IPS-NIHi7 (cell line): ENCODE measurements around the gene MYLK2.

Experiments
- DNase-seq: peaks from one replicate; pipeline ENCODE4 v3.0.0; 2012; ENCODE audit warnings: mixed read lengths; ENCODE audit errors: extremely low spot score

The MYLK2 gene

DNA sequence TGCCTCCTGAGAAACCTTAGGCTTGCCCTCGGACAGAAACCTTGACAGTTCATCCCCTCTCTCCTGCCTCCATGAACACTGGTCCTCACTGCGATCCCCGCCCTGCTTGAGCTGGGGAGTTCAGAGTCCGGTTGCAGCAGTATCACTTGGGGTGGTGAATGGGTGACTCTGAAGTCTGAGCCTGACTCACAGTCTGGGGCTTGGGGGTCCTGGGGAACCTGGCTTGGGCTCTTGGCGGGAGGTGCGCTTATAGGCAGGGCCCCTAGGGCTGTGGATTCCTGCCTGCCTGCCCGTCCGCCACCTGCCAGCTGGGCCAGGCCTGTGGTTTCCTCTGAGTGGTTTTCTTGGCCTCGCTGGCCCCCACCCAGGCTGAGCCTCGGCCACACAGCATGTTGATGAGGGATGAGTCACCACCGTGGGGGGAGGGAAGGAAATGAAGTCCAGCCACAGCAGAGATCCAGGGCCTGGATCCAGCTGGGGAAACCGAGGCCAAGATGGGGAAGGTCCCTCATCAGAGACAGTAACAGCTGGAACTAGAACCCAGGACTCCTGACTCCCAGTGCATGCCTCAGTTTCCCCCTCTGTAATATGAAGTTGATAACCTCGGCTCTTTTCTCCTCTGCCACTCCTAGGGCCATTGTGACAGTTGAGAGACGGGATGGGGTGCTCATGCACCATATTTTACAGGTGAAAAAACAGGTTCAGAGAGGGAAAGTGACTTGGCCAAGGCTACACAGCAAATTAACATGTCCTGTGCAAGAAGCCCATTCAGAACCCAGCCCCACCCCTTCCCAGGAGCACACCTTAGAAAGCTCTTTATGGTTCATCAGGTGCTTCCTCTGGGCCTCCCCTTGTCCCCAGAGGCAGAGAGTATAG, 17.1 kb downstream of the MYLK2 start:
- DNase-seq, result peak; percentile 49

DNA sequence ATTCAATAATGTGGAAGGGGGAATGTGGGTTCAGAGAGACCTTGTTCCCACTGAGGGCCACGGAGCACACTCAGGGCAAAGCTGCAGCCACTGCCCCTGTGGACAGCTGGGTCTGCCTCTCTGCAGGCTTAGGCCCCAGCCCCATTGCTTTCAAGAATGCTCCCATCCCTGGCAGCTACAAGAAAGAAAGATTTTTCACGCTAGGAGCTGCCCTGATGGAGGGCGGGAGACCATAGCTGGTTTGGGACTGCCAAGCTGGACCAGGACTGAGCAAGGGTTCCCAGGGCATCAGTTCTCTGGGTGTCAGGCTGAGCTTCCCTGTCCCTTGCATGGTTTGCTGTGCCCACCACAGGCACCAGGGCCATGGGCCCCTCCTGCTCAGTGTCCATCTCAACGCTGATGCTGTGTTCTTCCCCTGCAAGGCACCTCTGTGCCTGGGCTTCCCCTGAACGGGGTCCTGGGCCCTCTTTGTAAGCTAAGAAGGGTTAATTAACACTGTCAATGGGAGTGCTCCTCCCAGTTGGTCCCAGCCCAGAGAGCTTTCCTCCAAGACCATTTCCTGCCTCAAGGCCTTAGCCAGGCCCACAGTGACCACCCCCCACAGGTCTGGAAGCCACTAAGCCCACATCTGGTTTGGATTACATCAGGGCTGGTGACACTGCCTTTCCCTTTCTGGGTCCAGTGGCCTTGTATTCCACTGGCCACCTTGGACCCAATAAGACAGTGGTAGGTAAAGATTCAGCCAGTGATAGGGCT, 17.9 kb downstream of the MYLK2 start:
- no peak for DNase-seq

DNA sequence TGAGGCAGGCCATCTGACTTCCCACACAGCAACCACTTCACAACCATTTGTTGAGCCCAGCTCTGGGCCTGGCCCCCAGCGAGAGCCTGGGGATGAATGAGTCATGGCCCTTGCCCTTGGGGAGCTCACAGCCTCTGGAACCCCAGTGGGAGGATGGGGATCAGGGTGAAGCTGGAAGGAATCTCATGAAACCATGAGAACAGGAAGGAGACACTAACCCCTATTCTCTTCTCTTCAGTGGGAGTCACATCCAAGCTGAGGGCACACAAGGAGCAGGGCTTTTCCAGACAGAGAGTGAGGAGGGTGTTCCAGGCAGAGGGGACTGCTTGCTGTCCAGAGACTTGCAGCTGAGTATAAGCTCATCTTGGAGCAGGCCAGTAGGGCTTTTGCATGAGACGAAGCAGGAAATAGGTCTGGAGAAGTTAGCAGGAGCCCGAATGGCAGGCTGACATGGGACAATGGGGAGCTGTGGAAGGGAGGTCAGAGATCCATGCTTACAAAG, 18.8 kb downstream of the MYLK2 start:
- DNase-seq, result no peak

DNA sequence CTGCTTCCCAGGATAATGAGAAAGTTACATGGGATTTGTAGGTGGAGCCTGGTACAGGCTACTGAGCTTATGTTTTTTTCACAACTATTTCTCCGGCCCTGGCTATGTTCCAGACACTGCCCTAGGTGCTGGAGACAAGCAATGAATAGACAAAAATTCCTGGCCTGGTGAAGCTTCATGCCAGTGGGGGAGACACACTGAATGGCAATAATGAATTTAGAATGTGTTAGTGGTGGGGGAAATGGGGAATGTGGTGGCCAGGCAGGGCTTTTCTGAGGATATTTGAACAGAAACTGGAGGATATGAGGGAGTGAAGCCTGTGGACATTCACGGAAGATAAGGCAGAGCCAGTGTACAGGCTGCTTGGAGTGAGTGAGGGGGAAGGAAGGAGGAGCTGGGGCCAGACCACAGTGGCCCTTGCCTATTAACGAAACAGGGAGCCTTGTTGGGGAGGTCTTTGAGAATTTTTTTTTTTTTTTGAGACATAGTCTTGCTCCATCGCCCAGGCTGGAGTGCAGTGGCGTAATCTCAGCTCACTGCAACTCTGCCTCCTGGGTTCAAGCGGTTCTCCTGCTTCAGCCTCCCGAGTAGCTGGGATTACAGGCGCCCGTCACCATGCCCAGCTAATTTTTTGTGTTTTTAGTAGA, 19.6 kb downstream of the MYLK2 start:
- DNase-seq, result no peak

DNA sequence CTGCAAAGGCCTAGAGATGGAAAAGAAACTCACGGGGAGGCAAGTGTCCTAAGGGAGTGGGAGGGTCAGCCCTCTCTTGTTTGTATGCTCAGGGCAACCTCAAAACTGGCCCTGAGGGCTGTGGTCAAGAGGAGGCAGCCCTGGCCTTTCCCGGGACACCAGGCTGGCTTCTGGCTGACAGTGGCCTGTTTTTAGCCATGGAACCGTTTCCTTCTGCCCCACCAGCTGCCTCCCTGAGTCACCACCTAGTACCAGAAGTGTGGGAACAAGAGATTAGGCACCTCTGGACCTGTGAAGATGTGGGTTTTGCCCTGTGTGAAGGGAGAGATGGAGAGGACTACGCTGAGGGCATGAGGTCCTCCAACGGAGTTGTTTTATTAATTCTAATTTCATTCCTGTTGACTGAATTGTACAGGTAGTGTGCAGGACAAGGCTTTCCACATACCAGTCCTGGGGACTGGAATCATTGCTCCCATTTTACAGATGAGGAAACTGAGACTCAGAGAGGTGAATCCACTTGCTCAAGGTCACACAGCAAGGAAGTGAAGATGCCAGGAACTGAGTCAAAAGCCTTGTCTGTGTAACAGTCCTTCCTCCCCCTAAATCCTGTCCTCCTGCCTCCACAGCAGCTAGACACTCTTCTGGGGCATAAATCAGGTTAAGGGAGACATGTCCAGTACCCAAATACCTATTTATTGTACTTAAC, 20.8 kb downstream of the MYLK2 start:
- DNase-seq, result no peak

DNA sequence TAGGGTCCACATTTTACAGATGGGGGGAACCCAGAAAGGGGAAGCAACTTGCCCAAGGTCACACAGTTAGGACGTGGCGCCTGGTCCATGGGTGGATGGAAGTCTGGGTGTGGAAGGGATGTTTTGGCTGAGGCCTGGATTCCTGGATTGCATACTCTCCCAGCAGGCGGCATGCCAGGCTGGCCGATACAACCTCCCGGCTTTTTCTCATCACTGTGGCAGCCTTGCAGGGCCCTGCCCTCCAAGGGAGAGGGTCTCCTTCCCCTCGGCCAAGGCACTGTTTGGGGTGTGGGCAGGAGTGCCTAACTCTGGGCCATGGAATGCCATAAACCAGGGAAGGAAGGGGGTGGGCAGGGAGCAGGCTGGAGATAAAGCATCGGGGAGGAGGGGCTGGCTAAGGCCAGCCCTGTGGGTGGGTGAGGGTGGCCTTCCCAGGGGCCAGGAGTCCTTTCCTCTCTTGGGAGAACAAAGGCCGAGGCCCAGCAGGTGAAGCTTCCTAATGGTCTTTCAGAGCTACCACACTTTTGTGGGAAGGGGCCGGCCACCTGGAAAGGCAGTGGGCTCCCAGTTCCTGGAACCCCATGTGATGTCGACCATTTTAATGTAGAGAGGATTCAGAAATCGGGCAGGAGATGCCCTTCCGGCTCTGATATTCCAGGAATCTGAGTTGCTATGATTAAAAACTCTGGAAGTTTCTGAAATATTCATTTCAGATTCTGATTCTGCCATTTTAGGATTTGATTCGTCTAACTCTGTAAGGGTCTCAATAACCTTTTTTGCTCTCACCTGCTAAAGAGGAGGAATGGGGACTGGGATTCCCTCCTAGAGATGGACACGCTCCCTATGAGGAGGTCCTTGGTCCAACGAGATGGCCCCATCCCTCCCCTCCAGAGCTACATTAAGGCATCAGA, 22.0 kb downstream of the MYLK2 start:
- no peak for DNase-seq

DNA sequence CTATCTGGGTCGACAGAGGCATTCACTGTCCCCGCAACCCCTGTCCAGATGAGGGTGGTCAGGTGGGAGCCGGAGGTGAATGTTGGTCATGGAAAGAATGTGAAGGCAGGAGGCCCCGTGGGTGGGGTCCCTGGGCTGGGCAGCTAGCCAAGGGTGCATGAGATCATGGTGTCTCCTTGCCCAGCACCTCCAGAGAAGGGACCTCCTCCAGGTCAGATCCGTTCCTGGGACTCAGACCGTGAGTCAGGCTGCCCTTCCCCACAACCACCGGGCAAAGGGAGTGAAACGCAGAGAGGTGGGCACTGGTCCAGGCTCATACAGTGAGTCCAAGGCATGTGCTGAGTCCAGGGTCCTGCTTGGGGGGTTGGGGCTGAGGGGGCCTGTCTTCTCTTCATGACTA, 22.8 kb downstream of the MYLK2 start:
- no peak for DNase-seq

DNA sequence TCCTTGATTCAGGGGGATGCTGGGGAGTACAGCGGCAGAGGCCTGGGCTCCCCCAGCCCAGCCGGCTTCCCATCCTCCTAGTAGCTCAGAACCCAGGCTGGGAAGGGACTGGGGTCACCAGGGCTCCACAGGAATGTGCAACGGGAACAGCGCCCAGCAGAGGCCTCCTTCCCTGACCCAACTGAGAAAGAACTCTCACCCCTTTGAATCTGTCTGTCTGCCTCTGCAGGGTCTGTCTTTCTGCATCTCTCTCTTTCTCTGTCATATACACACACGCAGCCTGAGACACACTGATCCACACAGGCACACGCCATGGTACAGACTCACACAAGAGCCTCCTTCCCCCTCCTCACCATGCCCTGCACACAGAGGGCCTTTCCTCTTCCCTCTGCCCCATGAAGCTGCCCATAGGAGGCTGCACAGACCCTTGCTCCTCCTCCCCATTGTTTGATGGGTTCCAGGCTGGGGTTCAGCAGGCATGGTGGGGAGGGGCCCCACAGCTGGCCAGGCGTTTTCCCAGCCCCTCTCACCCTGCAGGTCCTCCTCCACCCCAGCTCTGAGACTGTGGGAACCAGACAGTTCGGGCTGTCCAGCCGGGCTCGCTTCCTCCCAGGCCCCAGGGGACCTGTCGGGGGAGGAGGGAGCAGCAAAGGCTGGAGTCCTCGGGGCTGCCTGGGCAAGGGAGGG, 23.5 kb downstream of the MYLK2 start:
- DNase-seq, result peak; percentile 35

DNA sequence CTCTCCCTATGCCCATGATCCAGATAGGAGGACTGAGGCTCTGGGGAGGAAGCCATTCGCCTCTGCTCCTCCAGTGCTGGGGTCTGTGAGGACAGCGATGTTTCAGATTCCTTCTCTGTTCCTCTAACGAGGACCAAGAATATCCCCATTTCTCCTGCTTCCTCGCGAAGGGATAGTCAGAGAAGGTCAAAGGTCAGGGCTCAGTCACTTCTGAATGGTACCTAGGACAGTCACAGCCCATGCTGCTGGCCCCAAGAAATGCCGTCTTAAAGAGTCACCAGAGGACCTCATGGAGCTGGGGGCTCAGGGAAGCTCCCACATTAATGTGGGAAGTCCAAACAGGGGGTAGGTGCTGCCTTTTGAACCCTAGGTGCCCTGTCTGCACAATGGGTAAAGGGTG, 24.1 kb downstream of the MYLK2 start:
- no peak for DNase-seq

DNA sequence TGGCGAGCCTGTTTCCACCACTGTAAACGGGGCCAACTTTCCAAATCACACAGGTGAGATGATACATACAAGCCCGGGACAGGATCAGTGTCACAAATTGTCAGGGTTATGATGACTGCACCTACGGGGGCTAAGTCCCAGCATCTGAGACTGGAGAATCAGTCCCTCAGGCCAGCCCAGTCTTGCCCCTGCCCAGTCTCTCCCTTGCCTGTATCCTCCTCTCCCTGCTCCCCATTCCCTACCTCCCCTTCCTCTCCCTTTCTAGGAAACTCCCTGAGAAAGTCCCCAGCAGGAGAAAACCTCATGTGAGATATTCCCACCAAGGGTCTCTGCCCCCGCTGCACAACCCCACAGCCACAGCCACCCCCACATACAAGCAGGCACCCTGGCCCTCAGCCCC, 24.7 kb downstream of the MYLK2 start:
- no peak for DNase-seq

DNA sequence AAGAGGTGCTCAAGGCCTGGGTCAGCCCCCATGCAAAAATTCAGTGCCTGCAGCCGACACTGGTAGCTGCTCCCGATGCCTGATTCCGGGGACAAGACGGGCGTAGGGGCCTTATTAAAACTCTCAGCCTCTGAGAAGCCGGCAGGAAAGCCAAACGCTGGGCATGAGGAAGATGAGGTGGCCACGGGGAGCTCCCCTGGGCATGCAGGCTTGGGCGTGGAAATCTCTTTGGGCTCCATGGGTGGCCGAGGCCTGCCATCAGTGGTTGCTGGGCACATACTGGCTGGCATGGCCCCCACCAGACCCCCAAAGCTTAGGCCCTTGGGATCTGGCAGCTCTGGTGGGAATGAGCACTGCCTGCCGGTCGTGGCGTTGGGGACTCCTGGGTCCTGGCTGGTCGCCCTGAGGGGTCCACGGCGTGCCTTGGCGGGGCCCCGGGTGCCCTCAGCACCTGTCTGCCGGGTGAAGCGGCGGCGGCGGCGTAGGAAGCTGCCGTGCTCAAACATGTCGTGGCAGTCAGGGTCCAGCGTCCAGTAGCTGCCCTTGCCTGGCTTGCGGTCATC, 25.7 kb downstream of the MYLK2 start:
- DNase-seq, result no peak

DNA sequence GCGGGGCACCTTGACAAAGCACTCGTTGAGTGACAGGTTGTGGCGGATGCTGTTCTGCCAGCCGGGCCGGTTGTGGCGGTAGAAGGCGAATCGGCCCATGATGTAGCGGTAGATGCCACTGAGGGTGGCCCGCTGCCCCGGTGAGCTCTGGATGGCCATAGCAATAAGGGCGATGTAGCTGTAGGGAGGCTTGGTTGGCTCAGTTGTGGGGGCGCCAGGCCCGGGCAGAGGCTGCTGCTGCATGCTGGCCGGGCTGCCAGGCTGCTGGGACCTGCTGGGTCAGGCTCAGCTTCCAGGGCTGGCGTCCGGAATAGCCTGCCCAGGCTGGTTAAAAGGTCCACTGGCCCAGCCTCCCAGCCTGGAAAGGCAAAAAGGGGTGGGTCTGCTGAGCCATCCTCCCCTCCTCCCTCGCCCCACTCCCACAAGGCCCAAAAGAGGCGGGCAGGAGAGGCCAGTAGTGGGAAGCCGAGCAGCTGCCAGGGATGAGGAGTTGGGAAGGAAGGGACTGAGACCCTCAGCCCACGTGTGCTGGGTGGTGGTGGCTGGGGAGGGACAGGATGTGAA, 26.2 kb downstream of the MYLK2 start, which contains the start of gene FOXS1:
TSS of gene FOXS1 (minus strand) at position 305 of the 564 bp plus-strand sequence. CDS start at position 243, 62 bp downstream.
- DNase-seq, result peak; percentile 53

DNA sequence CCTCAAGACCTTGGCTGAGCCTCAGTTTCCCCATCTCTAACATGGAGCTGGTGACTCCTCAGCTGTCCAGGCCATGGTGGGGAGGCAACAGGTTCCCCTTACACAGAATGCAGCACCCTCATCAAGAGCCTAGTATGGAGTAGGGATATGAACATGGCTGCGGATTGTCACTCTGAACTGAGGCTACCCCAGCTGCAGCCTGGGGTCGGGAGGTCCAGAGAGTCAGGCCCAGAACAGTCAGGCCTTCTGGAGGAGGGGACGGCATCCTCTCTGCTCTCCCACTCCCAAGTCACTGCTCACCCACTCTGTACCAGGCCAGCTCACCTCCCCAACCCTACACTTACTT, 27.6 kb downstream of the MYLK2 start:
- no peak for DNase-seq

DNA sequence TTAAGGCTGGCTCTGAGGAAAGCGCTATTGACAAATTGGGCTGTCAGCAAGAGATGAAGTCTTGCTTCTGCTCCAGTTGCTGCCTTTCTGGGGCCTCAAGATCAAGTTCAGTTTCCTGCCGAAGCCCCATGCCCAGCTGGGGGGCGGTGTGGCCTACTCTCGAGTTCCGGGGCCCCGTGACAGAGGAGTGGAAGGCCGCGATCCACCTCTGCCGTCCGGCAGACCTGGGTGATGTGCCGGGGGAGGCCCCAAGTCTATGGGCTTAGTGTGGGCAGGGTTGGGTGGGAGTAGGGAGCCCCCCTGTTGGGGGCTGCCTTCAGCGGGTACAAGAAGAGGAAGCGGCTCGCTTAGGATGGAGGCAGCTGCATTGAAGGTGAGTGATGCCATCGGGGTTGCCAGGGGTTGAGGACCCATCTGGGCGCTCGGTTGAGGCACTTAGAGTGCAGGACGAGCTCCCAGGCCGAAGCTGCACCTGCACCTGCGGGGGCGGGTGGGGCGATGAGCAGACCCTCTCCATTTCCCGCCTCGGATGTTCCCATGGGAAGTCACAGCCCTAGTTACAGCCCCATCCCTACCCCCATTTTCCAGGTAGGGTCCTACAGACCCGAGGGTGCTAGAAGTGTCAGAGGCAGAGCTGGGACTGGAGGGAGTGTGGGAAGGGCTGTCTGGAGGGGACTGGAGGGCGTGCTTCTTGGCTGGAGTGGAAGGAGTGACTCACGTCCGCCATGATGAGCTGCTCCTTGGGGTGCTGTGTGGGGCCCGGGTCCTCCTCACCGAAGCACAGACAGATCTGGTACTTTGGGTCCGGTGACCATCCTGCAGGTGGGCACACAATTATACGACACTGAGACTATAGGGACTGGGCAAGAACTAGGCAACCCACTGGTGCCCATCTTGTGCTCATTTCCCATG, 29.2 kb downstream of the MYLK2 start:
- DNase-seq, result no peak

DNA sequence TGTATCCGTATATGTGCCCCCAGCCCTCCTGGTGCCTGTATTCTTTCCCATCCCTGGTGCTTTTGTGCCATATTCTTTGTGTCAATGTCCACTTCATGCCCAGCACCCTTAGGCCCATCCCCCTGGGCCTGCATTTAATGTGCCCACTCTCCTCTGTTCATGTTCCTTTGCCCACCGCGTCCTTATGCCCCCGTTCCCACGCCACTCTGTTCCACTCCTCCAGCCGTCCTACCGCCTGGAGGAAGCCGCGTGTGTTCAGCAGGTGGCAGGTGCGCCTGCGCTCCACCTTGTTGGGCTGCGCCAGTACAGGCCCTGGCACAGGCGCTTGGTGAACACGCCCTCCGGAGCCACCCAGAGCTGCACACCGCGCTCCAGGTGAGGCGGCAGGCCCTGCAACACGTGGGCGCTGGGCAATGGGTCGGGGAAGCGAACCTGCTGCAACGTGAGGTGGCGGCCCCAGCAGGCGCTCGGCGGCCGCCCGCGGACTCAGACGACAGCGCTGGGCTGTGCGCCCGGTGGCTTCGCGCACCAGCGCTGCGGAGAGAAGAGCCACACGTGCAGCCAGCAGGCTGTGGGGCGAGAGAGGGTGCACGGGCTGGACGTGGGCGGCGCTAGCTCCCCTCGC, 30.3 kb downstream of the MYLK2 start:
- no peak for DNase-seq

DNA sequence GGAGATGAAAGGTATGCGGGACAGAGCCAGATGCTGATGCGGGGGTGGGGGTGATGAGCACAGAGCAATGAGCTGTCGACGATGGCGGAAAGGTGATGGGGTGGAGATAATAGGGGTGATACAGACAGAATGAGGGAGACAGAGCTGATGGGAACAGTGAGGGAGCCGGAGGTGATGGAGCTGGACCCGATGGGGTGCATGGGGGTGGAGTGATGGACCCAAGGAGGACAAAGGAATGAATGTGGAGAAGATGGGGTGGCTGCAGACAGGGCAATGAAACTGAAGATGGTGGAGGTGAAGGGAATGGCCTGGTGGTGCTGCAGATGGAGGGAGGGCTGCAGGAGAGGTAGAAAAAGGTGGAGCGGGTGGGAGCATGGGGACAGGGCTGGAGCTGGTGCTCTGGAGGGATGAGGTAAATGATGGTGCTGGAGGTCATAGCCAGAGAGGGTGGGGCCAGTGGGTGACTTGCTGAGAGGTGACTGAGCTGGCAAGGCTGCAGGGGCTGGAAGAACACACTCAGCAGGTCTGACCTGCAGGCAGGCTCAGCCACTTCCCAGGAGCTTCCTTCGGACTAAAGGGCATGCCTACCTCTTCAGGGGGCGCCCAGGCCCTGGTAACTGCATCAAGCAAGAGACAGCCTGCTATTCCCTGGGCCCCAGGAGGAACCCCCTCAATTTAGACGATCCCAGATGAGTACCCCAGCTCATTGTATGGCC, 32.2 kb downstream of the MYLK2 start:
- DNase-seq, result no peak

DNA sequence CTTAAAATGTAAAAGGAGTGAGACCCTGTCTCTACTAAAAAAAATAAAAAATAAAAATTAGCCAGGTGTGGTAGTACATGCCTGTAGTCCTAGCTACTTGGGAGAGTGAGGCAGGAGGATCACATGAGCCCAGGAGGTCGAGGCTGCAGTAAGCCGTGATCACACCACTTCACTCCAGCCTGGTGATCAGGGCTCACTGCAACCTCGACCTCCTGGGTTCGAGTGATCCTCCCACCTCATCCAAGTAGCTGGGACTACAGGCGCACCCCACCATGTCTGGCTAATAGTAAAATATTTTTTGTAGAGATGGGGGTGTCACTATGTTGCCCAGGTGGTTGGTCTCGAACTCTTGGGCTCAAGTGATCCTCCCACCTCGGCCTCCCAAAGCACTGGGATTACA, 34.3 kb downstream of the MYLK2 start:
- DNase-seq, result no peak
